Neural cell (in vitro differentiated cells): ENCODE results near the gene TXNDC11.

Source experiments
- CTCF ChIP-seq: fragments of 450-650 bp; IDR thresholded peaks from 2 replicates; pipeline ENCODE4 v1.5.1; 2014; ENCODE audit warnings: antibody characterized with exemption, mild to moderate bottlenecking, moderate library complexity; ENCODE audit not compliant: poor library complexity, severe bottlenecking
- EP300 ChIP-seq: fragments of 450-650 bp; conservative IDR thresholded peaks from 2 replicates; pipeline ENCODE4 v1.6.1; 2014; ENCODE audit warnings: antibody characterized with exemption, mild to moderate bottlenecking, moderate library complexity; ENCODE audit not compliant: poor library complexity, severe bottlenecking
- EZH2 ChIP-seq: fragments of 200-600, 300-800 bp; shearing (Covaris generic), sonication (generic); IDR thresholded peaks from 2 replicates; pipeline ENCODE4 v1.6.1; 2014; ENCODE audit warnings: antibody characterized with exemption, low read length, borderline replicate concordance, mild to moderate bottlenecking; ENCODE audit not compliant: insufficient read depth, poor library complexity, severe bottlenecking
- POLR2AphosphoS5 ChIP-seq: IDR thresholded peaks from 2 replicates; pipeline ENCODE4 v1.6.1; 2012
- RAD21 ChIP-seq: fragments of 450-650 bp; conservative IDR thresholded peaks from 2 replicates; pipeline ENCODE4 v1.6.1; 2014; ENCODE audit warnings: antibody characterized with exemption, mild to moderate bottlenecking, moderate library complexity
- TAF1 ChIP-seq: IDR thresholded peaks from 2 replicates; pipeline ENCODE4 v1.6.1; 2012; ENCODE audit warnings: low read depth

GRCh38 chr16:11685844-11686618 lies 56.6 kb downstream of the TXNDC11 start:
- TF ChIP-seq RAD21, result no peak
- TF ChIP-seq TAF1, result no peak
- TF ChIP-seq CTCF, result no peak
- TF ChIP-seq EP300, result no peak
- TF ChIP-seq POLR2AphosphoS5, result no peak
- TF ChIP-seq EZH2, result no peak
